Tibial artery (tissue), 4 donors: ENCODE data around the gene MCRIP2.

ENCODE experiments used
- DNase-seq, 2 donors: peaks; one replicate each; pipeline ENCODE4 v3.0.0-alpha.2; 2019
- H3K27ac ChIP-seq, 2 donors: fragments of 200-600 bp; sonication (generic) in 1 of 2; 1 replicate in 1 of 2; 2 replicates in 1 of 2; pipeline ENCODE4 v1.5.1; 2018 to 2019; ENCODE audit warnings: mild to moderate bottlenecking in 1 of 2
- H3K27me3 ChIP-seq, 2 donors: fragments of 200-600 bp; sonication (generic) in 1 of 2; one replicate each; pipeline versions ENCODE4 v1.5.1 to v1.6.0; 2016 to 2019
- H3K36me3 ChIP-seq, 3 donors: fragments of 200-600 bp; sonication (generic) in 2 of 3; one replicate each; pipeline ENCODE4 v1.5.1; 2016 to 2019; ENCODE audit warnings: mild to moderate bottlenecking in 2 of 3
- H3K4me1 ChIP-seq, 4 donors: fragments of 200-600 bp; sonication (generic) in 2 of 4; 1 replicate in 3 of 4; 2 replicates in 1 of 4; pipeline ENCODE4 v1.5.1; 2016 to 2019
- H3K4me3 ChIP-seq, 2 donors: fragments of 200-600 bp; sonication (generic) in 1 of 2; 1 replicate in 1 of 2; 2 replicates in 1 of 2; pipeline ENCODE4 v1.5.1; 2018 to 2019; ENCODE audit warnings: mild to moderate bottlenecking in 2 of 2
- H3K9me3 ChIP-seq, 3 donors: fragments of 200-600 bp; sonication (generic) in 1 of 3; one replicate each; pipeline ENCODE4 v1.5.1; 2016 to 2019
- intact Hi-C: fragments of 100-400 bp; cut with DNase I; formaldehyde crosslinking; loops from one replicate; pipeline ENCODE4 v1.15.0; 2023; ENCODE audit warnings: low total_unique reads
- TF ChIP-seq, protein P1 (sequence below), 2 experiments: fragments of 200-600 bp in 1 of 2; fragments of 450-650 bp in 1 of 2; IDR thresholded peaks; one replicate each; pipeline ENCODE4 v1.5.1; 2017 to 2019; ENCODE audit warnings: antibody characterized with exemption in 2 of 2, mild to moderate bottlenecking in 1 of 2, moderate library complexity in 1 of 2

Gene MCRIP2

GRCh38 chr16:675884-676564 lies 34.4 kb downstream of the MCRIP2 start:
- peak overlapping the region; percentile 42 to 49 for H3K4me3 ChIP-seq
- peaks cover 21 to 38% (median 29%) of the 10 kb centered on the region in 3 donors for H3K36me3 ChIP-seq
- peaks cover 0 to 39% (median 22%) of the 10 kb centered on the region in 4 donors for H3K4me1 ChIP-seq
- TF ChIP-seq, protein P1, sequence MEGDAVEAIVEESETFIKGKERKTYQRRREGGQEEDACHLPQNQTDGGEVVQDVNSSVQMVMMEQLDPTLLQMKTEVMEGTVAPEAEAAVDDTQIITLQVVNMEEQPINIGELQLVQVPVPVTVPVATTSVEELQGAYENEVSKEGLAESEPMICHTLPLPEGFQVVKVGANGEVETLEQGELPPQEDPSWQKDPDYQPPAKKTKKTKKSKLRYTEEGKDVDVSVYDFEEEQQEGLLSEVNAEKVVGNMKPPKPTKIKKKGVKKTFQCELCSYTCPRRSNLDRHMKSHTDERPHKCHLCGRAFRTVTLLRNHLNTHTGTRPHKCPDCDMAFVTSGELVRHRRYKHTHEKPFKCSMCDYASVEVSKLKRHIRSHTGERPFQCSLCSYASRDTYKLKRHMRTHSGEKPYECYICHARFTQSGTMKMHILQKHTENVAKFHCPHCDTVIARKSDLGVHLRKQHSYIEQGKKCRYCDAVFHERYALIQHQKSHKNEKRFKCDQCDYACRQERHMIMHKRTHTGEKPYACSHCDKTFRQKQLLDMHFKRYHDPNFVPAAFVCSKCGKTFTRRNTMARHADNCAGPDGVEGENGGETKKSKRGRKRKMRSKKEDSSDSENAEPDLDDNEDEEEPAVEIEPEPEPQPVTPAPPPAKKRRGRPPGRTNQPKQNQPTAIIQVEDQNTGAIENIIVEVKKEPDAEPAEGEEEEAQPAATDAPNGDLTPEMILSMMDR (IDR thresholded peaks at IDR 0.05) = no peak
- no peaks in the 10 kb centered on the region for H3K9me3 ChIP-seq
- no peak for DNase-seq
- intact Hi-C loops = no loop called here
- H3K27me3 ChIP-seq = peaks cover 0 to 8% of the 10 kb centered on the region in 2 donors
- peak overlapping the region in 1 of 2 donors; percentile 33 for H3K27ac ChIP-seq

- no peaks in the 10 kb centered on the region for H3K9me3 ChIP-seq
- DNase-seq = no peak
- no peak overlapping the region for H3K27ac ChIP-seq
- H3K27me3 ChIP-seq = peaks cover 0 to 8% of the 10 kb centered on the region in 2 donors
- peaks cover 0 to 44% (median 27%) of the 10 kb centered on the region in 4 donors for H3K4me1 ChIP-seq
- TF ChIP-seq, protein P1 (IDR thresholded peaks at IDR 0.05) = no peak
- no peak overlapping the region for H3K4me3 ChIP-seq
- peaks cover 18 to 37% (median 26%) of the 10 kb centered on the region in 3 donors for H3K36me3 ChIP-seq
- intact Hi-C loops = no loop called here
Observed at GRCh38 chr16:676565-676902, 34.9 kb downstream of the MCRIP2 start.

DNA sequence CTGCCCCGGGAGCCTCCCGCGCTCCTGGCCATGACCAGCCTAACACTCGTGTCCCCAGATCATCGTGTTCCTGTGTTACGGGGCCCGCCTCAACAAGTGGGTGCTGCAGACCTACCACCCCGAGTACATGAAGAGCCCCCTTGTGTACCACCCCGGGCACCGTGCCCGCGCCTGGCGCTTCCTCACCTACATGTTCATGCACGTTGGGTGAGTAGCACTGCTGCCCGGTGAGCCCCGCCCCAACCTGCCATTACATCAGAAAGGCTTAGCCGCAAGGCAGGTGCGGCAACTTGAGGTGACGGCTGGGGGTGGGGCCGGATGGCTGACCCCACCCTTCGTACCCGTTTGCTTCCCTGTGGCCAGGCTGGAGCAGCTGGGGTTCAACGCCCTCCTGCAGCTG lies 35.3 kb downstream of the MCRIP2 start:
- Histone ChIP-seq H3K4me1 (peaks cover 0 to 48% (median 31%) of the 10 kb centered on the region in 4 donors), H3K27me3 (peaks cover 0 to 8% of the 10 kb centered on the region in 2 donors), H3K4me3 (no peak overlapping the region), H3K9me3 (no peaks in the 10 kb centered on the region), H3K36me3 (peaks cover 18 to 37% (median 26%) of the 10 kb centered on the region in 3 donors), H3K27ac (no peak overlapping the region)
- no peak for DNase-seq
- intact Hi-C loops = no loop called here
- TF ChIP-seq, protein P1 (IDR thresholded peaks at IDR 0.05) = no peak

GRCh38 chr16:677316-678190 lies 35.9 kb downstream of the MCRIP2 start:
- peaks cover 0 to 54% (median 38%) of the 10 kb centered on the region in 4 donors for H3K4me1 ChIP-seq
- H3K27me3 ChIP-seq = peaks cover 0 to 8% of the 10 kb centered on the region in 2 donors
- intact Hi-C loops = no loop called here
- no peak overlapping the region for H3K27ac ChIP-seq
- H3K9me3 ChIP-seq = no peaks in the 10 kb centered on the region
- no peak overlapping the region for H3K4me3 ChIP-seq
- DNase-seq = no peak
- H3K36me3 ChIP-seq = peaks cover 18 to 37% (median 26%) of the 10 kb centered on the region in 3 donors
- TF ChIP-seq, protein P1 (IDR thresholded peaks at IDR 0.05) = no peak

DNA sequence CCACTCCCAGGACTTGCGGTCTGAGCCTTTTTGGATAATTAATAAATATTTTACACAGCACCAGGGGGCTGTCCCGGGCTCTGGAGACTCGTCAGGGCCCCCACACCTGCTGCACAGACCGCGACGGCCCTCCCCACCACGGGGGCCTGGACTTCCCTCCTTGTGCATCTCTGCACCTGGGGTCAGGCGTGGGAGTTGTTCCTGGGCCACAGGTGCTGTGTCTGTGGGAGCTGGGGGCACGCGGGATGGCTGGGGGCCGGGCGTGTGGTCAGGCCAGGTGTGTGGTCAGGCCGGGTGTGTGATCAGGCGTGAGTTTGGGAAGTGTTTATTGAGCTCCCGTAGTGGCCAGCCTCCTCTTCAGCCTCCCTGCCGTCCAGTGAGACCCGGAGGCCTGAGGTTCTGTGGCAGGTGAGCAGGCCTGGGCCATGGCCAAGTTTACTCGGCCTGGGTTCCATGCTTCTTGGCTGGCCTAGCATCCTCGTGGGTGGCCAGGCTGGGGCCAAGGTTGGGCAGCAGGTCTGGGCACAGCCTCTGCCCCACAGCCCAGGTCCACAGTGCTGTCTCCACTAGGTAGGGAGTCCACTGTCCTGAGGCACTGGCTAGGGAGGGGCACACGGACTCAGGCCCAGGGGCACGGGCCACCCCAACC lies 36.7 kb downstream of the MCRIP2 start:
- DNase-seq = no peak
- Histone ChIP-seq H3K36me3 (peaks cover 18 to 37% (median 23%) of the 10 kb centered on the region in 3 donors), H3K27me3 (peaks cover 0 to 8% of the 10 kb centered on the region in 2 donors), H3K4me1 (peaks cover 2 to 62% (median 44%) of the 10 kb centered on the region in 4 donors), H3K9me3 (no peaks in the 10 kb centered on the region), H3K4me3 (no peak overlapping the region), H3K27ac (no peak overlapping the region)
- TF ChIP-seq, protein P1 (IDR thresholded peaks at IDR 0.05) = no peak
- intact Hi-C loops = no loop called here
